OCI-LY3 (cell line): ENCODE data around the gene PXDN.

ENCODE experiments used
- H2AFZ ChIP-seq: fragments of 200-600, 300-600 bp; shearing (Covaris generic); 2 replicates; pipeline ENCODE4 v1.6.0; 2014; ENCODE audit warnings: antibody characterized with exemption, low read depth, low read length
- H3K27ac ChIP-seq: fragments of 200-600, 300-600 bp; sonication (generic); 2 replicates; pipeline ENCODE4 v1.5.1; 2014; ENCODE audit warnings: mild to moderate bottlenecking, low read length, moderate library complexity, mixed read lengths
- H3K27me3 ChIP-seq: fragments of 200-600, 300-600 bp; sonication (generic); 2 replicates; pipeline ENCODE4 v1.6.1; 2014; ENCODE audit warnings: low read depth, low read length, mixed read lengths
- H3K36me3 ChIP-seq: fragments of 200-600, 300-600 bp; sonication (generic); replicated peaks from 2 replicates; pipeline ENCODE3; 2014; ENCODE audit warnings: low read depth, low read length, mixed read lengths
- H3K4me1 ChIP-seq: fragments of 300-600, 200-600 bp; sonication (generic); 2 replicates; pipeline ENCODE4 v1.6.1; 2014; ENCODE audit warnings: low read length, mixed read lengths
- H3K4me2 ChIP-seq: fragments of 200-600, 300-600 bp; sonication (generic); 2 replicates; pipeline ENCODE4 v1.6.1; 2014; ENCODE audit warnings: low read length, mixed read lengths
- H3K4me3 ChIP-seq: fragments of 300-600, 200-600 bp; sonication (generic); 2 replicates; pipeline ENCODE4 v1.5.1; 2014; ENCODE audit warnings: antibody characterized with exemption, mild to moderate bottlenecking, low read length, moderate library complexity
- H3K79me2 ChIP-seq: fragments of 300-600, 200-600 bp; shearing (Covaris generic); 2 replicates; pipeline ENCODE4 v1.6.1; 2014; ENCODE audit warnings: mild to moderate bottlenecking, low read length, mixed read lengths
- H3K9ac ChIP-seq: fragments of 300-600, 200-600 bp; shearing (Covaris generic); 2 replicates; pipeline ENCODE4 v1.6.0; 2014; ENCODE audit warnings: mild to moderate bottlenecking, low read length, moderate library complexity
- H3K9me3 ChIP-seq: fragments of 200-600, 300-600 bp; shearing (Covaris generic); 2 replicates; pipeline ENCODE4 v1.6.1; 2014; ENCODE audit warnings: low read length, mixed read lengths; ENCODE audit not compliant: insufficient read depth
- H4K20me1 ChIP-seq: fragments of 200-600, 300-600 bp; sonication (generic); 2 replicates; pipeline ENCODE4 v1.6.1; 2016; ENCODE audit warnings: low read length, mixed read lengths; ENCODE audit not compliant: insufficient read depth
- CTCF ChIP-seq: fragments of 200-600, 300-600 bp; sonication (generic); IDR thresholded peaks from 2 replicates; pipeline ENCODE4 v1.5.1; 2014; ENCODE audit warnings: antibody characterized with exemption, low read length, low read depth
- EZH2phosphoT487 ChIP-seq: fragments of 200-600 bp; shearing (Covaris generic); IDR thresholded peaks from 2 replicates; pipeline ENCODE4 v1.6.1; 2018; ENCODE audit warnings: antibody characterized with exemption, mixed run types, low read depth

The PXDN gene

GRCh38 chr2:1715184-1716013 is 28.9 kb downstream of the PXDN start:
- H4K20me1 ChIP-seq: no peaks in the 10 kb centered on the region
- TF ChIP-seq CTCF (no peak), EZH2phosphoT487 (no peak)
- H3K4me1 ChIP-seq: peaks cover 4% of the 10 kb centered on the region; the same call in 1 of the 2 replicates
- no peaks in the 10 kb centered on the region for H3K36me3 ChIP-seq
- no peak overlapping the region for H2AFZ ChIP-seq
- H3K9ac ChIP-seq: no peak overlapping the region
- no peaks in the 10 kb centered on the region for H3K9me3 ChIP-seq
- H3K27ac ChIP-seq: no peak overlapping the region
- no peaks in the 10 kb centered on the region for H3K79me2 ChIP-seq
- H3K4me2 ChIP-seq: no peak overlapping the region
- H3K27me3 ChIP-seq: no peaks in the 10 kb centered on the region
- H3K4me3 ChIP-seq: no peak overlapping the region

- peaks cover 4% of the 10 kb centered on the region; the same call in 1 of the 2 replicates for H3K4me1 ChIP-seq
- H3K27me3 ChIP-seq: no peaks in the 10 kb centered on the region
- H3K79me2 ChIP-seq: no peaks in the 10 kb centered on the region
- no peaks in the 10 kb centered on the region for H3K36me3 ChIP-seq
- H3K27ac ChIP-seq: no peak overlapping the region
- no peak overlapping the region for H3K9ac ChIP-seq
- H4K20me1 ChIP-seq: no peaks in the 10 kb centered on the region
- H3K4me3 ChIP-seq: no peak overlapping the region
- TF ChIP-seq CTCF: no peak
- no peak for TF ChIP-seq EZH2phosphoT487
- H3K4me2 ChIP-seq: no peak overlapping the region
- no peaks in the 10 kb centered on the region for H3K9me3 ChIP-seq
- no peak overlapping the region for H2AFZ ChIP-seq
Observed at GRCh38 chr2:1714291-1715064, 29.8 kb downstream of the PXDN start.

GRCh38 chr2:1713839-1714236 is 30.5 kb downstream of the PXDN start:
- Histone ChIP-seq H3K4me1 (peaks cover 4% of the 10 kb centered on the region; the same call in 1 of the 2 replicates), H3K79me2 (no peaks in the 10 kb centered on the region), H4K20me1 (no peaks in the 10 kb centered on the region), H3K4me3 (no peak overlapping the region), H3K9ac (no peak overlapping the region), H3K27me3 (no peaks in the 10 kb centered on the region), H3K36me3 (no peaks in the 10 kb centered on the region), H3K4me2 (no peak overlapping the region), H3K9me3 (no peaks in the 10 kb centered on the region), H2AFZ (no peak overlapping the region), H3K27ac (no peak overlapping the region)
- no peak for TF ChIP-seq EZH2phosphoT487
- TF ChIP-seq CTCF: no peak

DNA sequence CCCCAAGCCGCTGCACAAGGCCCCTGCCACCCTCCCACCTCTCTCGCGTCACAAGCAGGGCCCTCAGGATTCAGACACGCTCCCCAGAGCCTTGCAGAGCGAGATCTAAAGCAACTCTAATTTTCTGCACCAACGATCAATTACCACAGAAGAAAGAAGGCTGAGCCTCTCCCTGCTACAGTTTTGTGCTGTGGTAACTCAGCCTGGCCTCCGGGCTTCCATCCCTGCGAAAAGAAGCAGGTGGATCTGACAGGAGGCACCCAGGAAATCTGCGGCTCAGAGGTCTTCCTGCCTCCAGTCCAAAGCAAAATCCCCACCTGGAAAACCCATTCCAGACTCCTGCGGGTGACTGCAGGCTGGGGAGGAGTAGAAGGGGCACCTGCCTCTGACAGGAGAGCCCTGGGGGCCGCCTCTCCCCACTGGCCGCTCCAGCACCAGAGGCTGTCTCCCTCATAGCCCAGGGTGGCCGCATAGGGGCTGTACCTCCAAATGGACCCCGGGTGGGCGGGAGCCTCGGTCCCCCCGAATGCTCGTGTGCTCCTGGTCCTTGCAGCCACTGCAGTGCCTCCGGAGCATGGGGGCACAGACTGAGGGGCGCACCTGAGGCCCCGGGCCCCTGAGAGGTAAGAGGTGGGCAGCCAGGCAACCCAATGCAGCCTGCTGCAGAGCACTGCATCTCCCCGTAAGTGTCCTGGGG is 31.0 kb downstream of the PXDN start:
- H3K4me1 ChIP-seq: peaks cover 4% of the 10 kb centered on the region; the same call in 1 of the 2 replicates
- H3K27me3 ChIP-seq: no peaks in the 10 kb centered on the region
- no peak overlapping the region for H3K4me2 ChIP-seq
- H2AFZ ChIP-seq: no peak overlapping the region
- no peaks in the 10 kb centered on the region for H4K20me1 ChIP-seq
- H3K79me2 ChIP-seq: no peaks in the 10 kb centered on the region
- no peak overlapping the region for H3K9ac ChIP-seq
- no peaks in the 10 kb centered on the region for H3K9me3 ChIP-seq
- TF ChIP-seq CTCF: no peak
- TF ChIP-seq EZH2phosphoT487: no peak
- H3K36me3 ChIP-seq: no peaks in the 10 kb centered on the region
- no peak overlapping the region for H3K27ac ChIP-seq
- H3K4me3 ChIP-seq: no peak overlapping the region
